ENCODE results near the gene TGIF1.

GRCh38 chr18:3479978-3480509 is 30.1 kb downstream of the TGIF1 start:
- TF ChIP-seq POLR2A (IDR thresholded peaks at IDR 0.05) = no peak
- TF ChIP-seq CTCF (IDR thresholded peaks at IDR 0.05) = no peak

All from Peyer's patch (tissue), 4 donors.